ENCODE data around the gene CREBBP. TPM values are rescaled to one million over a fixed set of nuclear protein-coding genes. Genes with fewer than 3 reads are reported as not detected.
"Not testable (repeated sequence)": the region's sequence is repeated elsewhere in the genome, so short reads cannot be mapped to it uniquely, and the experiment has no call there.

The CREBBP gene
- total RNA-seq, 2 donors from 2014 or later: 59.3 to 60.7 TPM

GRCh38 chr16:3730161-3731125 lies 150.1 kb downstream of the CREBBP start:
- intact Hi-C loops (cut with DNase I, micrococcal nuclease): no loop called here

GRCh38 chr16:3729161-3730112 lies 151.1 kb downstream of the CREBBP start:
- DNase-seq: no peak
- intact Hi-C loops (cut with DNase I, micrococcal nuclease): no loop called here
- ATAC-seq: peak; percentile 5

More at GRCh38 chr16:3730161-3731125, 150.1 kb downstream of the CREBBP start:
- DNase-seq: no peak
- ATAC-seq: no peak

DNA sequence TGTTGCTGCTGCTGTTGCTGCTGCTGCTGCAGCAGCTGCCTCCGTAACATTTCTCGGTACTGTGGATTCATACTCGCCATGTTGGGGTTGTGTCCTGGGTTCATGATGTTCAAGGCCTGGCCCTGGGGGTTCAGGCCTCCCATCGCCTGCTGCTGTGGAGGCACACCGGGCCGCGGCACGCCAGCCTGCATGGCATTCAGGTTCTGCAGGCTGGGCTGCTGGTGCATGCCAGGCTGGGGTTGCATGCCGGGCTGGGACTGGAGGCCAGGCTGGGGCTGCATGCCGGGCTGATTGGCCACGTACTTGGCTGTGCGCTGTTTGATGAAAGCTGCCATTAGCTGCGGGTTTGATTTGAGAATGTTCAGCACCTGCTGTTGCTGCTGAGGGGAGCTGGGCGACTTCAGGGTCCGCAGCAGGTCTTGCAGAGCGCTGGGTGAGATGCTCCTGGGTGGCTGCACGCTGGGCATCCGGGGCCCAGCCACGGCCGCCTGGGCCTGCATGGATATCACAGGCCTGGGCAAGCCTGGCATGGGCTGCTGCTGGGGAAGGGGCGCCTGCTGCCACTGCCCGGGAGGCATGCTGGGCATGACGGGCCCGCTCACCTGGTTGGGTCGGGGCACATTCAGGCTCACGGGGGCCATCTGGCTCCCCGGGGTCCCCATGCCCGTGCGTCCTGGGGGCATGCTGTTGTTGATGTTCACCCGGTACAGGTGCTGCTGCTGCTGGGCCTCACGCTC lies 151.9 kb downstream of the CREBBP start:
- DNase-seq (no peak), ATAC-seq (peak; percentile 6)
- intact Hi-C loops (cut with DNase I, micrococcal nuclease): no loop called here

GRCh38 chr16:3727806-3728381 lies 152.6 kb downstream of the CREBBP start:
- no peak for ATAC-seq
- intact Hi-C loops (cut with DNase I, micrococcal nuclease): no loop called here
- DNase-seq: no peak

- intact Hi-C loops (cut with DNase I, micrococcal nuclease): no loop called here
- ATAC-seq: no peak
- DNase-seq: no peak
Measured at GRCh38 chr16:3726021-3726687, 154.4 kb downstream of the CREBBP start.

- intact Hi-C loops (cut with DNase I, micrococcal nuclease): no loop called here
- DNase-seq (no peak), ATAC-seq (no peak)
Measured at GRCh38 chr16:3725276-3725675, 155.2 kb downstream of the CREBBP start.

GRCh38 chr16:3722508-3722907 lies 158.0 kb downstream of the CREBBP start:
- intact Hi-C loops (cut with DNase I, micrococcal nuclease): no loop called here
- no peak for ATAC-seq
- no peak for DNase-seq

- DNase-seq: no peak
- intact Hi-C loops (cut with DNase I, micrococcal nuclease): no loop called here
- no peak for ATAC-seq
Measured at GRCh38 chr16:3720418-3720817, 160.1 kb downstream of the CREBBP start.

DNA sequence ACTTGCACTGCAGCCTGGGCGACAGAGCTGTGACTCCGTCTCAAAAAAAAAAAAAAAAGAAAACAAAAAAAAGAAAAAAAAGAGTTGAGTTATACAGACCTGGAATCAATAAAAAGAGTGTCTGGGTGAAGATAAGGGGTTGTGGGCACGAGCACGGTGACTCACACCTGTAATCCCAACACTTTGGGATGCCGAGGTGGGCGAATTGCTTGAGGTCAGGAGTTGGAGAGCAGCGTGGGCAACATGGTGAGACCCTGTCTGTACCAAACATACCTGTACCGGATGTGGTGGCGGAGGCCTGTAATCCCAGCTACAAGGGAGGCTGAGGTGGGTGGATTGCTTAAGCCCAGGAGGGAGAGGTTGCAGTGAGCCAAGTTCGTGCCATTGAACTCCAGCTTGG lies 161.9 kb downstream of the CREBBP start:
- intact Hi-C loops (cut with DNase I, micrococcal nuclease): no loop called here

GRCh38 chr16:3718019-3718391 lies 162.5 kb downstream of the CREBBP start:
- intact Hi-C loops (cut with DNase I, micrococcal nuclease): no loop called here
- no peak for DNase-seq
- no peak for ATAC-seq

More for the DNA sequence above, 161.9 kb downstream of the CREBBP start:
- ATAC-seq (no peak), DNase-seq (no peak)

GRCh38 chr16:3717235-3718018 lies 163.1 kb downstream of the CREBBP start, which contains the start of gene TRAP1:
TRAP1 (minus strand) TSS chr16:3717524; CDS start chr16:3717508, 16 bp downstream.
- DNase-seq (peak; percentile 79 to 92), ATAC-seq (peak; percentile 97)
- intact Hi-C loops (cut with DNase I, micrococcal nuclease): no loop called here

DNA sequence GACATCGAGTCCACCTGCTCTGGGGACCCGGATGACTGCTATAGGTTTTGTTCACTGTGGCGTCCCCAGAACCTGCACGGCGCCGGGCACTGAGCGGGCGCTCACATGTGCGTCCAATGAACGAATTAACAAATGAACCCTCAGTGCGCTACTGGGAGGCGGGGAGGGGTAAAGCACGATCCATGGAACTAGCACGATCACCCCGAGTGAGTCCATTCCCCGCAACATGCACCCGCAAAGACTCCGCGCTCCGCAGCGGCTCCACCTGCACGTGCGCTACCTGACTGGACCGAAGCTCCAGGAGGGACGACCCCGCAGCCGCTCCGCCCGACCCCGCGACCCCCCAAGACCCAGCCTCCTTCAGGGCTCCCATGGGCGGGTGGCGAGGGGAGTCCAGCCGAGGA lies 163.7 kb downstream of the CREBBP start:
- DNase-seq: peak in 1 of 2 donors; percentile 53
- intact Hi-C loops (cut with DNase I, micrococcal nuclease): no loop called here
- ATAC-seq: peak; percentile 53

GRCh38 chr16:3715430-3715829 lies 165.1 kb downstream of the CREBBP start:
- no peak for ATAC-seq
- intact Hi-C loops (cut with DNase I, micrococcal nuclease): no loop called here
- DNase-seq: no peak

GRCh38 chr16:3714378-3714777 lies 166.1 kb downstream of the CREBBP start:
- ATAC-seq; DNase-seq; intact Hi-C loops (cut with DNase I, micrococcal nuclease): not testable (repeated sequence)

- DNase-seq (no peak), ATAC-seq (no peak)
- intact Hi-C loops (cut with DNase I, micrococcal nuclease): no loop called here
Measured at GRCh38 chr16:3713587-3714242, 166.8 kb downstream of the CREBBP start.

GRCh38 chr16:3712861-3713372 lies 167.6 kb downstream of the CREBBP start:
- DNase-seq (no peak), ATAC-seq (no peak)

More at GRCh38 chr16:3712861-3713372, 167.6 kb downstream of the CREBBP start:
- intact Hi-C loops (cut with DNase I, micrococcal nuclease): no loop called here

All from left colon (tissue), 2 donors.